LNCaP clone FGC (cell line): ENCODE data around the gene CANX.

Experiments
- DNase-seq: peaks from one replicate; pipeline ENCODE4 v3.0.0-alpha.2; 2011; ENCODE audit warnings: low read depth
- H3K4me3 ChIP-seq: 2 replicates; pipeline ENCODE4 v1.5.1; 2011; ENCODE audit warnings: mild to moderate bottlenecking, low read depth, low read length, control low read depth
- TF ChIP-seq, protein P1 (sequence below): IDR thresholded peaks from 2 replicates; pipeline ENCODE4 v1.5.1; 2012; ENCODE audit warnings: mild to moderate bottlenecking; ENCODE audit not compliant: control insufficient read depth, insufficient read depth; ENCODE audit errors: extremely low read depth

The CANX gene

DNA sequence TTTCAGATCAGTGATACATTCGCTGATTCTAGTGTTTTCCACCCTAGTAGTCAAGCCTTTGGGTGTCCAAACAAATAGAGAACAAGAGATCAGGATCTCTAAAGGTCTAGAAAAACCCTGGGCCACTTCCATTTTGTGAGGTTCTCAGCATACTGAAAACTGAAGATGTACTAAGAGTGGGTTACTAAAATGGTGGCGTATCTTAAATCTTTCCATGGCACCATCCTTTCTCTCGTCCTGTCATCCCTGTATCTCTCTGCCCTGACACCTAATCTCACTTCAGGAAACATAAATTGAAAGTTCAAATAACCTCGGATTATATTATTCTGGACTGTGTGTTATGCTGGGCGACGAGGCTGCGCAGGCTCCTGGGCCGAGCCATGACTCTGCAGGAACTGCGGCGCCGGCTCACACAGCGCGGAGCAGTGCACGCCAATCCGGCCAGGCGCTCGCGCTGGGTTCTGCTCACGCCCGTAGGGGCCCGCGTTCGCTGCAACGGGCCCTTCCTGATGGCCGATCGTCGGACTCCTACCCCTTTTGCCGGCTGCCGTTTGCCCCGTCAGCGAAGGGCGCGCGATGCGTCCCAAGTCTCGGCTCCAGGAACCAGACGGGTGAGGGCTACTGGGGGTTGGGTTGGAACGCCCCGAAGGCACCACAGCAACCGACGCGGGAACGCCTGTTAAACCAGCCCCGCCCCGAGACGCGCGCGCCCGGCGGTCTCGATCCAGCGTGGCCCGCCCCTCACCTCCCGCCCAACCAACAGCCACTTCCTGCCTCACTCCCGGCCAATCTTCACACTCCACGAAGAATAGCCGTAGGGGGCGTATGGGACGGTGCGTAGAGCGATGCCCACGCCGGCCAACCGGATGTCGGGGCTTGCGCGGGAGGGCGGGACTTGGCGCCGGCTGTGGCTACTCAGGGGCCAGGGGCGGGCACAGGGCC is 503 bp upstream of the CANX start:
- peak overlapping the region; percentile 97 for H3K4me3 ChIP-seq
- peak; percentile 98 for DNase-seq
- TF ChIP-seq, protein P1, sequence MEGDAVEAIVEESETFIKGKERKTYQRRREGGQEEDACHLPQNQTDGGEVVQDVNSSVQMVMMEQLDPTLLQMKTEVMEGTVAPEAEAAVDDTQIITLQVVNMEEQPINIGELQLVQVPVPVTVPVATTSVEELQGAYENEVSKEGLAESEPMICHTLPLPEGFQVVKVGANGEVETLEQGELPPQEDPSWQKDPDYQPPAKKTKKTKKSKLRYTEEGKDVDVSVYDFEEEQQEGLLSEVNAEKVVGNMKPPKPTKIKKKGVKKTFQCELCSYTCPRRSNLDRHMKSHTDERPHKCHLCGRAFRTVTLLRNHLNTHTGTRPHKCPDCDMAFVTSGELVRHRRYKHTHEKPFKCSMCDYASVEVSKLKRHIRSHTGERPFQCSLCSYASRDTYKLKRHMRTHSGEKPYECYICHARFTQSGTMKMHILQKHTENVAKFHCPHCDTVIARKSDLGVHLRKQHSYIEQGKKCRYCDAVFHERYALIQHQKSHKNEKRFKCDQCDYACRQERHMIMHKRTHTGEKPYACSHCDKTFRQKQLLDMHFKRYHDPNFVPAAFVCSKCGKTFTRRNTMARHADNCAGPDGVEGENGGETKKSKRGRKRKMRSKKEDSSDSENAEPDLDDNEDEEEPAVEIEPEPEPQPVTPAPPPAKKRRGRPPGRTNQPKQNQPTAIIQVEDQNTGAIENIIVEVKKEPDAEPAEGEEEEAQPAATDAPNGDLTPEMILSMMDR: no peak

DNA sequence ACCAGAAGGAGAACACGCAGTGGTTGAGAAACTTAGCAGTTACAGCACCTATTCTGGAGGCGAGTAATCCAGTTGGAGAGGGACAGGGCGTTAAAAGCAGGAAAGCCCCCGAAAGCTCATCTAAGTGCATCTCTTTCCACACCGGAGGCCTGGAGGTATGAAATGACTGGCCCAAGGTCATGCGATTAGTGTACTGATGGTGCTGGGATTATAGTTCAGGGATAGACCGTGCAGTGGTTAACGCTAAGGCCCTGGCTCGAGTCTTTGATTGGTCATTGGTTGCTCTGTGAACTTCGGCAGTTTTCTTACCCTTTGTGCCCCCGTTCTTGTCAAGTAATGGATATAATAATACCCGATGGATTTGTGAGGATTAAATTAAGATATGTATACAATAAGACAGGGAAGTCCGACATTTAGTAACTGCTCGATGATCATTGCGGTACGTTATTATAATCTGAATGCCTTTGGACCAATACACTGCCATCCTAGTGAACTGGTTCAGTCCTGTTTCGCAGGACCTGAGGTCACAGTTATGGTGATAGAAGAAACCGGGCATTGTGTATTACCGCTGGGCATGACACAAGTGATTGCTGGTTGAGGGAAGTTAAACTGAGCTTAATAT is 960 bp downstream of the CANX start:
- no peak for DNase-seq
- peak overlapping the region; percentile 97 for H3K4me3 ChIP-seq
- TF ChIP-seq, protein P1: no peak

DNA sequence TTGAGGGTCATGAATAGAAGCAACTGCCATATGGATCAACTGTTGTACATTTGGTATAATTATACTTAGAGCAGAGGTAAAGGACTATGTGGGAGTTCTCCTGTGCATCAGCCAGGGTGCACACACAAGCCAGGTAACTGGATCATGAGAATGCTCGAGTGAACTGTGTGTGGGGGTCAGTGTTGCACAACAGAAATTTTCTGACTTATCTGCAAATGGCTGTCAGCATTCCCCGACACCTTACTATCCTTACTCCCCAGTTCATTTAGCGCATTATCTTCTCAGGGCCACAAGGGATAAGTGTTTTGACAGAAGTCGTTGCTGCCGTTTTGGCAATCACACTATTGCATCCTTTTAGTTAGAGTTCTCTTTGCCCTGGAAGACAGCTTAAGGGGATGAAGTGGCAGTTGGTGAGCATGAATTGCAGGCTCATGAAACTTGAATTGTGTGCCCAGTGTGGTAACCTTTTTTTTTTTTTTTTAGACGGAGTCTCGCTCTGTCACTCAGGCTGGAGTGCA is 1.7 kb downstream of the CANX start:
- TF ChIP-seq, protein P1: no peak

DNA sequence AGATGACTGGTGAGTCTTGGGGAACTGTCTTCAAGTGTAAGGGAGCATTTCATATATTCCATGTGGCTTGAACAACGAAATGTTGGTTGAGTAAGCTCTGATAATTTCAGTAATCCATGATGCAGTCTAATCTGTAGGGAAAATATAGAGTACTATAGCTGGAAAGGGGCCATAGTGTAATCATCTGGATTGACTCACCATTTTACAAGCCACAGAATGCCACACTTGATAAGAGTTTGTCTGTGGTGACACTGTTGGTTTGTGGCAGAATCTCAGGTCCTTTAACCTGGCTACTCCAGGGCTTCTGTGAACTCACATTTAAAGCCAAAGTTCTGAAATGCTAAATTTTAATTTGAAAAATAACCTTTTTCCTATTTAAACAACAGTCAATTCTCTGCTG is 17.5 kb downstream of the CANX start:
- TF ChIP-seq, protein P1: no peak
- no peak overlapping the region for H3K4me3 ChIP-seq
- DNase-seq: no peak

More for the DNA sequence above, 1.7 kb downstream of the CANX start:
- peak overlapping the region; percentile 97 for H3K4me3 ChIP-seq
- DNase-seq: no peak

DNA sequence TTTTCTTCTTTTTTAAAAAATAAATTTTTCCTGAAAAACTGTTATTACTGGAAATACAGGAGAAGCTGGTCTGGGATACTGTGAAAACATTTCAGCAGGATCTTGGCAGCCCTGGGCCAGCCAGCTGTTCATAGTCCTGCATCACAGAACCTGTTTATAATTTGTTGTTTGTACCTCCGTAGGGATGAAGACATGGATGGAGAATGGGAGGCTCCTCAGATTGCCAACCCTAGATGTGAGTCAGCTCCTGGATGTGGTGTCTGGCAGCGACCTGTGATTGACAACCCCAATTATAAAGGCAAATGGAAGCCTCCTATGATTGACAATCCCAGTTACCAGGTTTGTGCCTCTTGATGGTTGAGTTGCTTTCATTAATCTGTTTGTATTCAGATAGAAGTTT is 21.5 kb downstream of the CANX start:
- H3K4me3 ChIP-seq: no peak overlapping the region
- TF ChIP-seq, protein P1: no peak
- no peak for DNase-seq

DNA sequence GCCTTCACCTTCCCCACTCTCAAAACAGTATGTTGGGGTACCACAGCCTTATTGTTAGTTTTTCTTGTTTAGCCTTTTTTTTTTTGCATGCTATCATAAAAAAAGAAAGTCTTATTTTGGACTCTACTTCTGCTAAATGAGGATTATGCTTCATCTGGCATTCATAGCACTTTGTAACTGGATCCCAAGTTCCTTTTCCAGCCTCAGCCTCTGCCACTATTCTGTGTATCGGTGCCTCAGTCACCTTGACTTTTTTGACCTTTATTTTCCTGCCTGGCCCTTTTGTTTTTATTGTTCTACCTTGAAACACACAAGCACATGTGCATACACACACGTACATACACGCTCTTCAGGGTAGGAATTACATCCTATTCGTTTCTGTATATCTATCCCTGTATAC is 25.4 kb downstream of the CANX start:
- no peak for DNase-seq
- TF ChIP-seq, protein P1: no peak
- H3K4me3 ChIP-seq: no peak overlapping the region
